ENCODE results near the gene ARMCX6.

DNA sequence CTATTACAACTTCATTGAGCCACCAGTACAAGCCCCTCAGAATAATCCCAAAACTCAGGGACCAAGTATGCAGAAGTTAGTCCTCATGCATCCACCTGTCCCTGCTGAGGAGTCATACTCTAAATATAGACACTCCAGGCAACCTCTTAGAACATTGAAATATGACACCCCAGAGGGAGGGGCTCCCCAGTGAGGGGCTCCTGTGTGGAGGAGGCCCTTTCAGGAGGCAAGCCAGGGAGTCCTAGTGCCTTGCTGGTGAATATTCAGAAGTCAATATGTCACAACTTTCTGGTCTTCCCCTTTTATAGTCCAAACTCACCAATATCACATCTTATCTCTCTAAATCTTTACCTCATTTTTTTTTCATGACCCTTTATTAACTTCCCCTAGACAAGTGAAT, 1.6 kb upstream of the ARMCX6 start:
- TF ChIP-seq CTCF (IDR thresholded peaks at IDR 0.05) (no peak), POLR2A (IDR thresholded peaks at IDR 0.05) (no peak)

All from right lobe of liver (tissue), 4 donors.